ENCODE results near the gene AHRR.

DNA sequence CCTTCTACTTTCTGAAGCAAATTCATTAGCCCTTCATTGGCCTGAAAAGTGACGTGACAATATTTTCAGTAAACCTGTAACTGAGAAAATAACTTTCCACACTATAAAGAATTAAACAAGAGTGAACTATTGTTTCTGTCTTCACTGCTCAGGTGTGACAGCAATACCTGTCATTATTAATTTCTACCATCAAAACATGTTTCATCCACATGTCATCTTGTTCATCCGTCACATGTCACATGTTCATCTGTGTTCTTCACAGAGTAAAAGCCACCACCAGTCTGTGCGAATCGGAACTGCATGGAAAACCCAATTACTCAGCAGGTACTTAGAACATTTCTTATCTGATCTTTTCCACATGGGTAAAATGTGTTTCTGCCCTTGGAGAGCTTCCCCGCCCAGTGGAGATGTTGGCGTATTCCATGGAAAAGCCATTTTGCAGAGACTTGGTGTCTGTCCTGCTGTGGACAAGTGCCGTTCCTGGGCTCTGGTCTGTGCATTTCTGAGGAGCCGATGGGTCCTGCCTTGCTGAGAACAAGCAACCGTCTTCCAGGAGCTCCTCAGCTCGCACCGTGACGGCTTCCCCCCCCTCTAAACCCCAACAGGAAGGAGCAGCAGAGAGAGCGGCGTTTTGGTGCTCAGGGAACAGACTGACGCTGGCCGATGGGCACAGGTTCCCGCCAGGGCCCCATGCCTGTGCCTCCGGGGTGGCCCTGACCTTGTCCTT is 110.8 kb downstream of the AHRR start:
- TF ChIP-seq SUZ12 (IDR thresholded peaks at IDR 0.05), result no peak
- TF ChIP-seq LEF1 (IDR thresholded peaks at IDR 0.05; ENCODE audit: borderline replicate concordance), result no peak
- TF ChIP-seq TARDBP (IDR thresholded peaks at IDR 0.05), result no peak
- TF ChIP-seq FOXM1 (IDR thresholded peaks at IDR 0.05; ENCODE audit: borderline replicate concordance), result no peak
- no peak for TF ChIP-seq ZNF384 (IDR thresholded peaks at IDR 0.05)
- no peak for TF ChIP-seq SP1 (IDR thresholded peaks at IDR 0.05)
- no peak for TF ChIP-seq ELF4 (IDR thresholded peaks at IDR 0.05)
- TF ChIP-seq HDGF (IDR thresholded peaks at IDR 0.05; ENCODE audit: borderline replicate concordance), result no peak
- TF ChIP-seq NFRKB (IDR thresholded peaks at IDR 0.05), result no peak
- TF ChIP-seq BHLHE40 (IDR thresholded peaks at IDR 0.05; ENCODE audit: borderline replicate concordance), result no peak
- TF ChIP-seq CTBP1 (IDR thresholded peaks at IDR 0.05; ENCODE audit: borderline replicate concordance), result no peak
- TF ChIP-seq L3MBTL2 (conservative IDR thresholded peaks at IDR 0.05), result no peak
- TF ChIP-seq FOXA1 (IDR thresholded peaks at IDR 0.05), result no peak
